K562 (cell line): ENCODE measurements around the gene CERS6.

ENCODE experiments used
- E2F1 ChIP-seq: sonication (generic); formaldehyde crosslinking; IDR thresholded peaks from 2 replicates; pipeline ENCODE4 v1.8.1; 2023; ENCODE audit warnings: mild to moderate bottlenecking, missing genetic modification reagents, moderate library complexity
- ESRRA ChIP-seq: fragments of 450-650 bp; IDR thresholded peaks from 2 replicates; pipeline ENCODE4 v1.6.1; 2014; ENCODE audit warnings: low read depth, mild to moderate bottlenecking, moderate library complexity, borderline replicate concordance
- HCFC1 ChIP-seq: IDR thresholded peaks from 2 replicates; pipeline ENCODE4 v1.6.1; 2012; ENCODE audit warnings: low read depth, low read length, improper control_type of control experiment
- KLF16 ChIP-seq: IDR thresholded peaks from 2 replicates; pipeline ENCODE4 v1.6.1; 2016; ENCODE audit warnings: antibody characterized with exemption
- RBM39 ChIP-seq: fragments of 200-400 bp; formaldehyde crosslinking; optimal IDR thresholded peaks from 2 replicates; pipeline ENCODE3; 2018; ENCODE audit warnings: low read depth, low read length
- ZBTB17 ChIP-seq: fragments of 450-650 bp; formaldehyde crosslinking; IDR thresholded peaks from 2 replicates; pipeline ENCODE4 v1.4.0; 2020; ENCODE audit warnings: mild to moderate bottlenecking
- ZNF316 ChIP-seq: fragments of 450-650 bp; IDR thresholded peaks from 2 replicates; pipeline ENCODE4 v1.6.1; 2016

DNA sequence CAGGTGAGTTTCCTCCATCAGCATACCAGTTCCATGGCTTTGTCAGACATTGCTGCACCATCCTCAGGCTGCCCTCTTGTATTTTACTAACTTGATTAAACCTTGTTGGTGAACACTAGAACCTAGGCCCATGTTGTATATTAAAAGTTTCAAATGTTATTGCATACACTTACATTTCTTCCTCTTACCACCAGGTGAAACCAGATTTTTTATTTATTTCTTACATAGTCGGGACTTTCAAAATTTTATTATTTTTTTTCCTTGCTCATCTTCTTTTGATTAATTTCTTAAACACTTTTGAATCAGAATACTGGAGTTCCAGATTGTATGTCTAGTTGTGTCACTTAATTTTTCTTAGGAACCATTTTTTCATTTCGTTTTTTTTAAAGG lies 5.9 kb downstream of the CERS6 start:
- TF ChIP-seq E2F1 (CRISPR knock-in tag), result no peak
- TF ChIP-seq ZBTB17, result no peak
- TF ChIP-seq ESRRA, result no peak
- no peak for TF ChIP-seq KLF16
- TF ChIP-seq HCFC1, result no peak
- no peak for TF ChIP-seq ZNF316
- TF ChIP-seq RBM39, result no peak
